HEK293T (cell line): ENCODE measurements around the gene GPHN.

Source experiments
- CTCF ChIA-PET: fragments of 350-600 bp; formaldehyde crosslinking; extraction: SDS; loops from one replicate; lab custom pipeline; 2021; ENCODE audit warnings: antibody characterized with exemption, inconsistent platforms; lab: Yijun Ruan, JAX
- POLR2A ChIA-PET: fragments of 350-600 bp; formaldehyde crosslinking; extraction: SDS; loops from one replicate; lab custom pipeline; 2020; ENCODE audit warnings: antibody characterized with exemption, inconsistent platforms; lab: Yijun Ruan, JAX
- DNase-seq: peaks from one replicate; pipeline ENCODE4 v3.0.0; 2012; ENCODE audit warnings: mixed read lengths; ENCODE audit errors: extremely low spot score
- ELF4 ChIP-seq: fragments of 450-650 bp; IDR thresholded peaks from 2 replicates; pipeline ENCODE4 v1.6.1; 2017; ENCODE audit warnings: antibody characterized with exemption
- FOXA1 ChIP-seq: fragments of 450-650 bp; IDR thresholded peaks from 2 replicates; pipeline ENCODE4 v1.6.1; 2016; ENCODE audit warnings: mild to moderate bottlenecking
- FOXM1 ChIP-seq: fragments of 450-650 bp; IDR thresholded peaks from 2 replicates; pipeline ENCODE4 v1.6.1; 2017; ENCODE audit warnings: mild to moderate bottlenecking, borderline replicate concordance
- L3MBTL2 ChIP-seq: fragments of 450-650 bp; conservative IDR thresholded peaks from 2 replicates; pipeline ENCODE4 v1.6.1; 2016; ENCODE audit warnings: mild to moderate bottlenecking
- NFRKB ChIP-seq: fragments of 450-650 bp; IDR thresholded peaks from 2 replicates; pipeline ENCODE4 v1.6.1; 2016; ENCODE audit warnings: mild to moderate bottlenecking, moderate library complexity
- SP1 ChIP-seq: fragments of 450-650 bp; IDR thresholded peaks from 2 replicates; pipeline ENCODE4 v1.6.1; 2017
- SUZ12 ChIP-seq: fragments of 450-650 bp; IDR thresholded peaks from 2 replicates; pipeline ENCODE4 v1.6.1; 2016; ENCODE audit warnings: mild to moderate bottlenecking
- TF ChIP-seq, protein P1 (sequence below): fragments of 450-650 bp; IDR thresholded peaks from 2 replicates; pipeline ENCODE4 v1.6.1; 2016

The GPHN gene

DNA sequence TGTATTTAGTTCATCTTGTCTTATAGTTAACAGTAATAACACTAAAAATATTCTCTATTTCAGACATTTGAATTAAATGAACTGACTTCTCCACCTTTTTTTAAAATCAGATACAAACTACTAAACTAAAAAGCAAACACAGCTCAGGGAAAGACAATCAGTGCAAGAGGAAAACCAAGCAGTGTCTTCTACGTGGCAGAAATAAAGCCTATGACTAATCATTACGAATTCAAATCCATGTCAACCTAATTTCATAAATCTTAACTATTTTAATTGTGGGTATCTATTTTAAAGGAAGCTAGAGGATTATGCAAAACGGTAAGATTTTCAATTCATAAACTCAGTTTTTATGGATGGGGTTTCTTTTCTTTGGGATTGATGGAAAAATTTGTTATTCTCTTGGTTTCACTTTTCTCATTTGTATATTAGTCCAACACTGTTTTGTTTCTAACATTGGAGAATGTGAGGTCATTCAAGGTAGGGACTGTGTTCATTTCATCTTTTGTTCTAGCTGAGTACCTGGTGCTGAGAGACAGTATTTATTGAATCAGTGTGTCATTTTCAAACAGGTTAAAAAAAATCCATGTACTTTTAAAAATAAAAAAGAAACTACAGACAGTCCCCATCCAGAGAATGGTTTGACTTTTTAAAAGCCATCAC lies 720.5 kb downstream of the GPHN start:
- POLR2A ChIA-PET, result no interaction called here
- no peak for TF ChIP-seq SP1
- no peak for TF ChIP-seq FOXM1
- TF ChIP-seq, protein P1, sequence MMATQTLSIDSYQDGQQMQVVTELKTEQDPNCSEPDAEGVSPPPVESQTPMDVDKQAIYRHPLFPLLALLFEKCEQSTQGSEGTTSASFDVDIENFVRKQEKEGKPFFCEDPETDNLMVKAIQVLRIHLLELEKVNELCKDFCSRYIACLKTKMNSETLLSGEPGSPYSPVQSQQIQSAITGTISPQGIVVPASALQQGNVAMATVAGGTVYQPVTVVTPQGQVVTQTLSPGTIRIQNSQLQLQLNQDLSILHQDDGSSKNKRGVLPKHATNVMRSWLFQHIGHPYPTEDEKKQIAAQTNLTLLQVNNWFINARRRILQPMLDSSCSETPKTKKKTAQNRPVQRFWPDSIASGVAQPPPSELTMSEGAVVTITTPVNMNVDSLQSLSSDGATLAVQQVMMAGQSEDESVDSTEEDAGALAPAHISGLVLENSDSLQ, result no peak
- no peak for TF ChIP-seq NFRKB
- no peak for TF ChIP-seq FOXA1
- TF ChIP-seq ELF4, result no peak
- no peak for TF ChIP-seq L3MBTL2
- no peak for TF ChIP-seq SUZ12
- CTCF ChIA-PET, result interaction anchor here (0.6 kb wide), 1 partner anchor 57 kb away, joined by 3 read pairs; no protein-coding TSS in a partner anchor
- no peak for DNase-seq
